Spleen (tissue), 7 donors: ENCODE data around the gene TBC1D22A.

Source experiments
- POLR2A ChIP-seq, 3 donors: fragments of 450-650 bp; IDR thresholded peaks; one replicate each; pipeline ENCODE4 v1.5.1; 2017; ENCODE audit warnings: antibody characterized with exemption in 3 of 3, mild to moderate bottlenecking in 1 of 3
- POLR2AphosphoS5 ChIP-seq, 3 donors: sonication (generic); formaldehyde crosslinking; IDR thresholded peaks; one replicate each; pipeline ENCODE4 v1.5.1; 2017; ENCODE audit warnings: antibody characterized with exemption in 3 of 3
- TF ChIP-seq, protein P1 (sequence below), 11 experiments: fragments of 200-600 bp in 7 of 11; fragments of 450-650 bp in 4 of 11; sonication (generic) in 4 of 11; IDR thresholded peaks in 8 of 11; conservative IDR thresholded peaks in 3 of 11; 1 replicate in 7 of 11; 2 replicates in 4 of 11; pipeline versions ENCODE4 v1.4.0 to v1.8.0; 2016 to 2021; ENCODE audit warnings: antibody characterized with exemption in 11 of 11, inconsistent platforms in 4 of 11, mild to moderate bottlenecking in 1 of 11
- donor health status: DM: no; HTN: no; CAD: no; lungs with moderate emphysema.
- donor health status: DM: no; HTN: no; CAD: no.
- donor health status: DM: no; HTN: no; CAD: no.

DNA sequence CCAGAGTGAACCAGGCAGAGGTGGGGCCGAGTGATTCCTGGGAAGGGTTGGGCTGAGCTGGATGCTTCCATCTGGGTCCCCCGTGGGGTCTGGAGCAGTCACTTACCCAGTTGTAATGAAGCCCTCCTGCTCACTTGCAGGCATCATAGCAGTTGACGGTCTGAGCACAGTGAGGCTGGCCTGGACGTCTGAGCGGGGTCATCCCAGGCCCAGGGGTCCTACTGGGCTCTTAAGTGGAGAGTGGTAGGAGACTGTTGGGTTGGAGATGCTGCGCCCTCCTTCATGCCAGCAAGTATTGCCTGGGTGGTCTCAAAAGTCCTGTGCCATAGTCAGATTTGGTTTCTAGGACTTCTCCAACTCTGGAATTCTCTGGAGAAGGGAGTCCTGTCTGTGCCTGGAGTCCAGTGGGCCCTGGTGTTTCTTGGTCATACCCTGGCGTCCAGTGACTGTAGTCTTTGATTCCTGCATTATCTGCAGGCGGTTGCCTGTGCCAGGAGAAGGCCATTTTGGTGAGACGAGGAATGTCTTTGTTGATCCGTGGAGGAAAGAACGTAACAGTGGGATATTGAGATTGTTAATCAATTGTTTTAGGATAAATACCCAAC, 82.3 kb downstream of the TBC1D22A start:
- TF ChIP-seq, protein P1, sequence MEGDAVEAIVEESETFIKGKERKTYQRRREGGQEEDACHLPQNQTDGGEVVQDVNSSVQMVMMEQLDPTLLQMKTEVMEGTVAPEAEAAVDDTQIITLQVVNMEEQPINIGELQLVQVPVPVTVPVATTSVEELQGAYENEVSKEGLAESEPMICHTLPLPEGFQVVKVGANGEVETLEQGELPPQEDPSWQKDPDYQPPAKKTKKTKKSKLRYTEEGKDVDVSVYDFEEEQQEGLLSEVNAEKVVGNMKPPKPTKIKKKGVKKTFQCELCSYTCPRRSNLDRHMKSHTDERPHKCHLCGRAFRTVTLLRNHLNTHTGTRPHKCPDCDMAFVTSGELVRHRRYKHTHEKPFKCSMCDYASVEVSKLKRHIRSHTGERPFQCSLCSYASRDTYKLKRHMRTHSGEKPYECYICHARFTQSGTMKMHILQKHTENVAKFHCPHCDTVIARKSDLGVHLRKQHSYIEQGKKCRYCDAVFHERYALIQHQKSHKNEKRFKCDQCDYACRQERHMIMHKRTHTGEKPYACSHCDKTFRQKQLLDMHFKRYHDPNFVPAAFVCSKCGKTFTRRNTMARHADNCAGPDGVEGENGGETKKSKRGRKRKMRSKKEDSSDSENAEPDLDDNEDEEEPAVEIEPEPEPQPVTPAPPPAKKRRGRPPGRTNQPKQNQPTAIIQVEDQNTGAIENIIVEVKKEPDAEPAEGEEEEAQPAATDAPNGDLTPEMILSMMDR (IDR thresholded peaks at IDR 0.05 in 8 of 11, conservative IDR thresholded peaks at IDR 0.05 in 3 of 11): no peak
- TF ChIP-seq POLR2A (IDR thresholded peaks at IDR 0.05) (no peak), POLR2AphosphoS5 (IDR thresholded peaks at IDR 0.05) (no peak)
